A549 (cell line): Measurements from ENCODE around the gene TPSB2. TPM values are rescaled to one million over a fixed set of nuclear protein-coding genes. Genes with fewer than 3 reads are reported as not detected.
"Not testable (repeated sequence)": the region's sequence is repeated elsewhere in the genome, so short reads cannot be mapped to it uniquely, and the experiment has no call there.

ENCODE experiments used
- ATAC-seq, 2 experiments: fragments of 200-7000 bp in 1 of 2; fragments of >200 bp in 1 of 2; cut with Nextera tagmentation in 1 of 2; cut with Tn5 transposase in 1 of 2; 3 replicates each; pipeline versions ENCODE4 v1.8.0 to v1.9.1; 2018 to 2020; ENCODE audit warnings: mild to moderate bottlenecking in 1 of 2, moderate library complexity in 1 of 2
- CTCF ChIA-PET: fragments of 300-600 bp; sonication (Branson Sonifier 250); formaldehyde crosslinking; extraction: SDS; loops from one replicate; lab custom pipeline; 2021; ENCODE audit warnings: antibody characterized with exemption, inconsistent platforms; lab: Yijun Ruan, JAX
- POLR2A ChIA-PET: fragments of 350-600 bp; formaldehyde crosslinking; extraction: SDS; loops from one replicate; lab custom pipeline; 2021; ENCODE audit warnings: antibody characterized with exemption, inconsistent platforms; lab: Yijun Ruan, JAX
- DNase-seq, 2 experiments: peaks; one replicate each; pipeline versions ENCODE4 v3.0.0 to v3.0.0-alpha.2; 2011 to 2016; ENCODE audit warnings: low read depth in 1 of 2, low spot score in 1 of 2
- FAIRE-seq: peaks from 2 replicates; lab custom pipeline; 2011; peaks lifted over from hg19 to GRCh38; lab: Jason Lieb, UNC
- H3K27ac ChIP-seq, 2 experiments: fragments of >200 bp; sonication (Bioruptor Twin); formaldehyde crosslinking; 3 replicates each; pipeline ENCODE4 v1.5.1; 2016 to 2017
- H3K4me1 ChIP-seq: fragments of >200 bp; sonication (Bioruptor Twin); formaldehyde crosslinking; 3 replicates; pipeline ENCODE4 v1.6.1; 2016
- H3K4me2 ChIP-seq: fragments of >200 bp; sonication (Bioruptor Twin); formaldehyde crosslinking; 3 replicates; pipeline ENCODE4 v1.6.1; 2016
- H3K4me3 ChIP-seq: fragments of >200 bp; sonication (Bioruptor Twin); formaldehyde crosslinking; 3 replicates; pipeline ENCODE4 v1.5.1; 2016
- H3K9me3 ChIP-seq: fragments of >200 bp; sonication (Bioruptor Twin); formaldehyde crosslinking; 3 replicates; pipeline ENCODE4 v1.6.1; 2016
- BHLHE40 ChIP-seq: IDR thresholded peaks from 2 replicates; pipeline ENCODE4 v1.6.1; 2012; ENCODE audit warnings: low read depth, low read length, inconsistent platforms
- CEBPB ChIP-seq, 2 experiments: fragments of >200 bp in 1 of 2; sonication (Bioruptor Twin) in 1 of 2; formaldehyde crosslinking in 1 of 2; IDR thresholded peaks; 2 replicates each; pipeline ENCODE4 v1.6.1; 2012 to 2016
- CHD2 ChIP-seq: fragments of 150-350 bp; IDR thresholded peaks from 2 replicates; pipeline ENCODE4 v1.6.1; 2014; ENCODE audit warnings: low read length; ENCODE audit not compliant: partially characterized antibody
- EHMT2 ChIP-seq: fragments of 200-600 bp; sonication (generic); IDR thresholded peaks from 2 replicates; pipeline ENCODE4 v1.6.1; 2016; ENCODE audit warnings: antibody characterized with exemption, low read depth, mild to moderate bottlenecking, moderate library complexity
- ESRRA ChIP-seq: fragments of 150-350 bp; IDR thresholded peaks from 2 replicates; pipeline ENCODE4 v1.6.1; 2014; ENCODE audit warnings: mild to moderate bottlenecking, low read length, borderline replicate concordance
- GATA3 ChIP-seq: IDR thresholded peaks from 2 replicates; pipeline ENCODE4 v1.6.1; 2012; ENCODE audit warnings: borderline replicate concordance
- HOXB5 ChIP-seq: fragments of 250-450 bp; sonication (Bioruptor Pico); IDR thresholded peaks from 2 replicates; pipeline ENCODE4 v1.5.0; 2020; ENCODE audit warnings: mild to moderate bottlenecking, moderate library complexity
- JUNB ChIP-seq: fragments of >200 bp; sonication (Bioruptor Twin); formaldehyde crosslinking; IDR thresholded peaks from 2 replicates; pipeline ENCODE4 v1.6.1; 2016
- KDM1A ChIP-seq: fragments of 200-600 bp; sonication (generic); IDR thresholded peaks from 2 replicates; pipeline ENCODE4 v1.6.1; 2016; ENCODE audit warnings: low read depth, mild to moderate bottlenecking
- NFE2L2 ChIP-seq: fragments of 150-350 bp; conservative IDR thresholded peaks from 2 replicates; pipeline ENCODE4 v1.6.1; 2014; ENCODE audit warnings: low read length
- NPAS2 ChIP-seq: fragments of 250-450 bp; sonication (Bioruptor Pico); IDR thresholded peaks from 2 replicates; pipeline ENCODE4 v1.8.0; 2022; ENCODE audit warnings: mild to moderate bottlenecking, moderate library complexity, borderline replicate concordance
- RCOR1 ChIP-seq: fragments of 150-350 bp; IDR thresholded peaks from 2 replicates; pipeline ENCODE4 v1.6.1; 2014; ENCODE audit warnings: antibody characterized with exemption, low read length, low read depth
- RFX5 ChIP-seq: fragments of 450-650 bp; IDR thresholded peaks from 2 replicates; pipeline ENCODE4 v1.7.1; 2014; ENCODE audit warnings: antibody characterized with exemption, mild to moderate bottlenecking, moderate library complexity
- RNF2 ChIP-seq: fragments of 200-600 bp; sonication (generic); IDR thresholded peaks from 2 replicates; pipeline ENCODE4 v1.6.1; 2016; ENCODE audit warnings: low read depth, mild to moderate bottlenecking, antibody characterized with exemption, moderate library complexity, borderline replicate concordance
- SMC3 ChIP-seq: fragments of >200 bp; sonication (Bioruptor Twin); formaldehyde crosslinking; IDR thresholded peaks from 3 replicates; pipeline ENCODE4 v1.6.1; 2018; ENCODE audit warnings: inconsistent platforms
- TFCP2L1 ChIP-seq: fragments of 250-450 bp; sonication (Bioruptor Pico); IDR thresholded peaks from 2 replicates; pipeline ENCODE4 v1.5.0; 2021; ENCODE audit warnings: mild to moderate bottlenecking
- WGBS: methylation state at CpG from one replicate; pipeline ENCODE4 v1.1.6; 2017; ENCODE audit errors: missing lambda C conversion rate; 5-methylcytosine and 5-hydroxymethylcytosine counted together
- polyA plus RNA-seq, 4 experiments: library from polyadenylated mRNA; depleted of rRNA in 3 of 4; stranded (reverse); fragments of >200 nt; fragmentation: RNase III in 1 of 4; extraction: RNeasy Plus Mini Kit Qiagen cat#74134 plus additional on column Dnase treatment in 1 of 4; gene quantifications; 2 replicates in 3 of 4; 3 replicates in 1 of 4; pipeline ENCODE4 v1.2.3, GENCODE V29; 2011 to 2017
- TF ChIP-seq, protein P1 (sequence below): fragments of >200 bp; sonication (Bioruptor Twin); formaldehyde crosslinking; IDR thresholded peaks from 3 replicates; pipeline ENCODE4 v1.5.1; 2016
- TF ChIP-seq, protein P2 (sequence below): fragments of 250-450 bp; sonication (Bioruptor Pico); IDR thresholded peaks from 2 replicates; pipeline ENCODE4 v1.5.0; 2020; ENCODE audit warnings: low read depth, mild to moderate bottlenecking, moderate library complexity
- TF ChIP-seq, protein P3 (sequence below): fragments of 250-450 bp; sonication (Bioruptor Pico); IDR thresholded peaks from 2 replicates; pipeline ENCODE4 v1.5.0; 2021; ENCODE audit warnings: mild to moderate bottlenecking, moderate library complexity, borderline replicate concordance
- TF ChIP-seq, protein P4 (sequence below): fragments of 200-600 bp; sonication (generic); IDR thresholded peaks from 2 replicates; pipeline ENCODE4 v1.6.1; 2016; ENCODE audit warnings: antibody characterized with exemption, mild to moderate bottlenecking, moderate library complexity

The TPSB2 gene
- polyA plus RNA-seq, 2 of the 4 experiments (the other 2 are of a cell fraction), result not detected

DNA sequence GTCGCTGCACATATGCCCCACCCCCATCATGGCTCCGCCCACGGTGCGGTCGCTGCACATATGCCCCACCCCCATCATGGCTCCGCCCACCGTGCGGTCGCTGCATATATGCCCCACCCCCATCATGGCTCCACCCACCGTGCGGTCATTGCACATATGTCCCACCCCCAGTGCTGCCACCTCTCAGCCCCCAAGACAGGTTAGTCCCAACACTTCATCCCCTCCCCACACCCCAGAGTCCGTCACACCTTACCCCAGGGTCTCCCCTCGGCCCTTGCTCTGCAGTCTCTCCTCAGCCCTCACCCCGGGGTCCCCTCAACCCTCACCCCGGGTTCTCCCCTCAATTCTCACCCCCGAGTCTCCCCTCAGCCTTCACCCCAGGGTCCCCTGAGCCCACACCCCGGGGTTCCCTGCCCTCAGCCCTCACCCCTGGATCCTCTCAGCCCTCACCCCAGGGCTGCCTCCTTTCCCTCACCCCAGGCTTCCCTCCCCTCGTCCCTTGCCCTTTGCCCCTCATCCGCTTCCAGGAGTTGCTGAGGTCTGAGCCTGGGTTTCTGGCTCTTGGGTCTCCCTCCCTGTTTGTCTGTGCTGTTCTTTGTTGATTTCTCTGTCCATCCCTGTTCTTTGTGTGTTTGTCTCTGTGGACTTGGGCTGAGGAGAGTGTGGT is 30.5 kb downstream of the TPSB2 start:
- Histone ChIP-seq H3K27ac (no peak overlapping the region), H3K4me2 (no peak overlapping the region), H3K4me1 (peaks cover 7% of the 10 kb centered on the region; the same call in 2 of the 3 replicates), H3K9me3 (no peaks in the 10 kb centered on the region), H3K4me3 (no peak overlapping the region)
- WGBS, result 88% methylated on average over 8 of the region's 19 CpGs
- no peak for TF ChIP-seq ESRRA
- TF ChIP-seq, protein P1, sequence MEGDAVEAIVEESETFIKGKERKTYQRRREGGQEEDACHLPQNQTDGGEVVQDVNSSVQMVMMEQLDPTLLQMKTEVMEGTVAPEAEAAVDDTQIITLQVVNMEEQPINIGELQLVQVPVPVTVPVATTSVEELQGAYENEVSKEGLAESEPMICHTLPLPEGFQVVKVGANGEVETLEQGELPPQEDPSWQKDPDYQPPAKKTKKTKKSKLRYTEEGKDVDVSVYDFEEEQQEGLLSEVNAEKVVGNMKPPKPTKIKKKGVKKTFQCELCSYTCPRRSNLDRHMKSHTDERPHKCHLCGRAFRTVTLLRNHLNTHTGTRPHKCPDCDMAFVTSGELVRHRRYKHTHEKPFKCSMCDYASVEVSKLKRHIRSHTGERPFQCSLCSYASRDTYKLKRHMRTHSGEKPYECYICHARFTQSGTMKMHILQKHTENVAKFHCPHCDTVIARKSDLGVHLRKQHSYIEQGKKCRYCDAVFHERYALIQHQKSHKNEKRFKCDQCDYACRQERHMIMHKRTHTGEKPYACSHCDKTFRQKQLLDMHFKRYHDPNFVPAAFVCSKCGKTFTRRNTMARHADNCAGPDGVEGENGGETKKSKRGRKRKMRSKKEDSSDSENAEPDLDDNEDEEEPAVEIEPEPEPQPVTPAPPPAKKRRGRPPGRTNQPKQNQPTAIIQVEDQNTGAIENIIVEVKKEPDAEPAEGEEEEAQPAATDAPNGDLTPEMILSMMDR, result no peak
- no peak for TF ChIP-seq TFCP2L1 (CRISPR knock-in tag)
- TF ChIP-seq RCOR1, result no peak
- no peak for TF ChIP-seq BHLHE40
- TF ChIP-seq EHMT2, result no peak
- TF ChIP-seq, protein P2, sequence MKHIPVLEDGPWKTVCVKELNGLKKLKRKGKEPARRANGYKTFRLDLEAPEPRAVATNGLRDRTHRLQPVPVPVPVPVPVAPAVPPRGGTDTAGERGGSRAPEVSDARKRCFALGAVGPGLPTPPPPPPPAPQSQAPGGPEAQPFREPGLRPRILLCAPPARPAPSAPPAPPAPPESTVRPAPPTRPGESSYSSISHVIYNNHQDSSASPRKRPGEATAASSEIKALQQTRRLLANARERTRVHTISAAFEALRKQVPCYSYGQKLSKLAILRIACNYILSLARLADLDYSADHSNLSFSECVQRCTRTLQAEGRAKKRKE (CRISPR knock-in tag), result no peak
- ChIA-PET POLR2A (no interaction called here), CTCF (interaction anchor here (1.6 kb wide), 1 partner anchor 142 kb away, joined by 6 read pairs; no protein-coding TSS in a partner anchor)
- no peak for DNase-seq
- FAIRE-seq, result no peak
- ATAC-seq, result peak in 1 of 2 experiments; percentile 14; a peak in 3 of 6 replicates

DNA sequence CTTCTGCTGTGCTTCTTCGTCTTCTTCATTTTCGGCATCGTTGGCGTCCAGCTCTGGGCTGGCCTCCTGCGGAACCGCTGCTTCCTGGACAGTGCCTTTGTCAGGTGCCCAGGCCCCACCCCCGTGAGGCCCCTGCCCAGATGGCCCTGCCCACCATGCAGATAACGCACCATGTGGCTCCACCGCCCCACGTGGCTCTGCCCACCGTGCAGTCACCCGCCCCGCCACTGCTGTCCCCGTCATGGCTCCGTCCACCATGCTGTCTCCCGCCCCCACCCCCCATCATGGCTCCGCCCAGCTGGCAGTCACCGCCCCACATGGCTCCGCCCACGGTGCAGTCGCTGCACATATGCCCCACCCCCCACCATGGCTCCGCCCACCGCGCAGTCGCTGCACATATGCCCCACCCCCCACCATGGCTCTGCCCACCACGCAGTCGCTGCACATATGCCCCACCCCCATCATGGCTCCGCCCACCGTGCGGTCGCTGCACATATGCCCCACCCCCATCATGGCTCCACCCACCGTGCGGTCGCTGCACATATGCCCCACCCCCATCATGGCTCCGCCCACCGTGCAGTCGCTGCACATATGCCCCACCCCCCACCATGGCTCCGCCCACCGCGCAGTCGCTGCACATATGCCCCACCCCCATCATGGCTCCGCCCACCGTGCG is 31.2 kb downstream of the TPSB2 start:
- H3K27ac ChIP-seq, ATAC-seq, CTCF ChIA-PET, H3K4me2 ChIP-seq, H3K4me3 ChIP-seq, DNase-seq, FAIRE-seq, POLR2A ChIA-PET, H3K9me3 ChIP-seq: not testable (repeated sequence)
- peaks cover 10% of the 10 kb centered on the region; the same call in 2 of the 3 replicates for H3K4me1 ChIP-seq
- 95% methylated on average over 11 of the region's 44 CpGs for WGBS

DNA sequence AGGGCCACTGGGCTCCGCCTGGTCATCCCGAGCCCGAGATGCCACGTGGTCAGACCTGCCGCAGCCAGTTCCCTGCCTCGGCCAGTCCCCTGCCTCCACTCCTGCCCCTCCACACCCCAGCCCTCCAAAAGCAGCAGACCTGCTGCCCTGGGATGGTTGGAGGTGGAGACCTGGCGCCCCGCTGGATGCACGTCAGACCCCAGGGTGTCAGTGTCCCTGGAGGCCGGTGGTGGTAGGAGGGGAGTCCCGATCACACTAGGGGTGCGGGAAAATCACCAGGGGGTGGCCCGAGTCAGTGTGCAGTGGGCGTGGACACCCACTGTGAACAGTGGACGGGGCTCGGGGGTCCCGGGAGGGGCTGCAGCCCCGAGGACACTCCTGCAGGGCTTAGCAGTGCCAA is 31.8 kb downstream of the TPSB2 start:
- ATAC-seq, result no peak
- ChIA-PET POLR2A (no interaction called here), CTCF (no interaction called here)
- no peak overlapping the region for H3K27ac ChIP-seq
- peaks cover 13% of the 10 kb centered on the region; the same call in 2 of the 3 replicates for H3K4me1 ChIP-seq
- 85% methylated on average over 9 of the region's 18 CpGs for WGBS
- TF ChIP-seq SMC3 (no peak), CHD2 (no peak), NPAS2 (CRISPR knock-in tag) (no peak), HOXB5 (CRISPR knock-in tag) (no peak), GATA3 (no peak), RFX5 (no peak), KDM1A (no peak), JUNB (no peak)
- no peaks in the 10 kb centered on the region for H3K9me3 ChIP-seq
- no peak overlapping the region for H3K4me3 ChIP-seq
- DNase-seq, result no peak
- no peak for FAIRE-seq
- no peak overlapping the region for H3K4me2 ChIP-seq

DNA sequence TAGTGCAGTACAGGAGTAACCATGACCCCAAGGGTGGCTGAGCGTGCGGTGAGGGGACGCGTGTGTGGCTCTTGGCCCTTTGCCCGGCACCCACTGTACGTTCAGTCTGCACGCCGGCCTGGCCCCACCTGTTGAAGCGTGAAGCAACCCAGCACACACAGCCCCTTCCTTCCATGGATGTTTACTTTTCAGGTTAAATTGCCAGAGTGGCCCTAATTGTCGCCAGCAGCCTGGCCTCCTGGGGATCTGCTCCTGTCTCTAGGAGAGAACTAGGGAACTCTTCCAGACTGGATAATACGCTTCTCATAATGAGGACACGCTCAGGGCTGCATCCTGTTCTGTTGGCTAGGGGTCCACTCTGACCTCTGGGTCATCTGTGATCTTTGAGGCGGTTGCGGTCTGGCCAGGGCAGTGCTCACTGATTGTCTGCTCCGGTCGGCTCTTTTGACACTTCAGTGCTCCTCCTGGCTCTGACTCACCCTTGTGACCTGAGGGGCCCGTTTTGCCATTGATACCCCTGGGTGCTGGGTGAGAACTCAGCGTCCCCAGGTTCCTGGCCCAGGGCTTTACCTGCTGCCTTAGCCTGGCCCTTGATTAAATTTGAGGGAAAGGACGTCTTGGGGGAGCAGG is 32.6 kb downstream of the TPSB2 start:
- Histone ChIP-seq H3K27ac (no peak overlapping the region), H3K9me3 (no peaks in the 10 kb centered on the region), H3K4me2 (no peak overlapping the region), H3K4me3 (no peak overlapping the region), H3K4me1 (peaks cover 22% of the 10 kb centered on the region)
- 87% methylated on average over 17 of the region's 19 CpGs for WGBS
- ChIA-PET CTCF (interaction anchor here (5.8 kb wide), 1 partner anchor 14 kb away, joined by 53 read pairs; no protein-coding TSS in a partner anchor), POLR2A (no interaction called here)
- DNase-seq (no peak), ATAC-seq (no peak), FAIRE-seq (no peak)
- TF ChIP-seq, protein P3, sequence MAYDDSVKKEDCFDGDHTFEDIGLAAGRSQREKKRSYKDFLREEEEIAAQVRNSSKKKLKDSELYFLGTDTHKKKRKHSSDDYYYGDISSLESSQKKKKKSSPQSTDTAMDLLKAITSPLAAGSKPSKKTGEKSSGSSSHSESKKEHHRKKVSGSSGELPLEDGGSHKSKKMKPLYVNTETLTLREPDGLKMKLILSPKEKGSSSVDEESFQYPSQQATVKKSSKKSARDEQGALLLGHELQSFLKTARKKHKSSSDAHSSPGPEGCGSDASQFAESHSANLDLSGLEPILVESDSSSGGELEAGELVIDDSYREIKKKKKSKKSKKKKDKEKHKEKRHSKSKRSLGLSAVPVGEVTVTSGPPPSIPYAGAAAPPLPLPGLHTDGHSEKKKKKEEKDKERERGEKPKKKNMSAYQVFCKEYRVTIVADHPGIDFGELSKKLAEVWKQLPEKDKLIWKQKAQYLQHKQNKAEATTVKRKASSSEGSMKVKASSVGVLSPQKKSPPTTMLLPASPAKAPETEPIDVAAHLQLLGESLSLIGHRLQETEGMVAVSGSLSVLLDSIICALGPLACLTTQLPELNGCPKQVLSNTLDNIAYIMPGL (CRISPR knock-in tag), result no peak
- TF ChIP-seq NFE2L2 (no peak), RNF2 (no peak), CEBPB (IDR thresholded peaks at IDR 0.05) (no peak), CHD2 (no peak)
- TF ChIP-seq, protein P4, sequence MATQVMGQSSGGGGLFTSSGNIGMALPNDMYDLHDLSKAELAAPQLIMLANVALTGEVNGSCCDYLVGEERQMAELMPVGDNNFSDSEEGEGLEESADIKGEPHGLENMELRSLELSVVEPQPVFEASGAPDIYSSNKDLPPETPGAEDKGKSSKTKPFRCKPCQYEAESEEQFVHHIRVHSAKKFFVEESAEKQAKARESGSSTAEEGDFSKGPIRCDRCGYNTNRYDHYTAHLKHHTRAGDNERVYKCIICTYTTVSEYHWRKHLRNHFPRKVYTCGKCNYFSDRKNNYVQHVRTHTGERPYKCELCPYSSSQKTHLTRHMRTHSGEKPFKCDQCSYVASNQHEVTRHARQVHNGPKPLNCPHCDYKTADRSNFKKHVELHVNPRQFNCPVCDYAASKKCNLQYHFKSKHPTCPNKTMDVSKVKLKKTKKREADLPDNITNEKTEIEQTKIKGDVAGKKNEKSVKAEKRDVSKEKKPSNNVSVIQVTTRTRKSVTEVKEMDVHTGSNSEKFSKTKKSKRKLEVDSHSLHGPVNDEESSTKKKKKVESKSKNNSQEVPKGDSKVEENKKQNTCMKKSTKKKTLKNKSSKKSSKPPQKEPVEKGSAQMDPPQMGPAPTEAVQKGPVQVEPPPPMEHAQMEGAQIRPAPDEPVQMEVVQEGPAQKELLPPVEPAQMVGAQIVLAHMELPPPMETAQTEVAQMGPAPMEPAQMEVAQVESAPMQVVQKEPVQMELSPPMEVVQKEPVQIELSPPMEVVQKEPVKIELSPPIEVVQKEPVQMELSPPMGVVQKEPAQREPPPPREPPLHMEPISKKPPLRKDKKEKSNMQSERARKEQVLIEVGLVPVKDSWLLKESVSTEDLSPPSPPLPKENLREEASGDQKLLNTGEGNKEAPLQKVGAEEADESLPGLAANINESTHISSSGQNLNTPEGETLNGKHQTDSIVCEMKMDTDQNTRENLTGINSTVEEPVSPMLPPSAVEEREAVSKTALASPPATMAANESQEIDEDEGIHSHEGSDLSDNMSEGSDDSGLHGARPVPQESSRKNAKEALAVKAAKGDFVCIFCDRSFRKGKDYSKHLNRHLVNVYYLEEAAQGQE, result no peak
